Suppressor macrophage treated with lipopolysaccharide for 4 hours (primary cell): ENCODE measurements around the gene ERC2.

ENCODE experiments used
- DNase-seq: peaks from one replicate; pipeline ENCODE4 v3.0.0-alpha.2; 2020

ERC2 gene

DNA sequence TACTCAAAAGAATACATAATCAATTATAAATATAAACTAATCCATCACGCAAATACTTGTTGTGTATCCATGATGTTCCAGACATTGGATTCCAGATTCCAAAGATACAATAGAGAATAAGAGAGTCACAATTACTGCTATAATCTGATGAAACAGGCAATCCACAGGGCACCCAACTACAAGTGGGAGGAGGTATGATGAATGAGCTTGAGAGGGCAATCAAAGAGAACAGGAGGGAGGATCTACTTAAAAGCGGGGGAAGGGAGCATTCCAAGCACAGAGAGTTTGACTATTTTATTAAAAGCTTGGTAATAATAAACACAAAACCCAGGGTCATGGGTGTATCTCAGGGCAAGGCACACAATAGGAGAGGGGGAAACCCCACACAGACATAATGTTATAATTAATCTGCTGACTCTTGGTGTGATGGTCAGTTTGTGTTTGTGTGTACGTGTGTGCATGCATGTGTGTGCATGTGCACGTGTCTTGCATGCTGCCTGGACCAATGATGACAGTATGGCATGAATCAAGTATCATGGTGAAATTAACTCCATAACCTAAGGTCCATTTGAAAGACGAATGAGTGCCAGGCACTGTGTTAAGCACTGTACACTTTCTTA lies 655.8 kb downstream of the ERC2 start:
- no peak for DNase-seq

DNA sequence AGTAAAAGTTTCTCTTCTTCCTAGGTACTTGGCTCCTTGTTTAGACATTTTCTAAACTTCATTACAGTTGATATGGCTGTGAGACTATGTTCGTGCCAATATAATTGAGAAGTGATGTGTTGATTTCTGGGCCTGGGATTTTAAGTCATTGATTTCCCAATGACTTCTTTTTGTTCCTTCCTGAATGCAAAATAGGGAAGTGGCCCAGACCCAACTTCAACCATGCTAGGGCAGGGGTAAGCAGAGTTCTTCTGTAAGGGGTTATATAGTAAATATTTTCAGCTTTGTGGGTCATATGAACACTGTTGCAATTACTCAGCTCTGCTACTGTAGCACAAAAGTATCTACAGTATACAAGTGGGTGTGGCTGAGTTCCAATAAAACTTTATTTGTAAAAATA lies 661.1 kb downstream of the ERC2 start:
- DNase-seq: no peak

DNA sequence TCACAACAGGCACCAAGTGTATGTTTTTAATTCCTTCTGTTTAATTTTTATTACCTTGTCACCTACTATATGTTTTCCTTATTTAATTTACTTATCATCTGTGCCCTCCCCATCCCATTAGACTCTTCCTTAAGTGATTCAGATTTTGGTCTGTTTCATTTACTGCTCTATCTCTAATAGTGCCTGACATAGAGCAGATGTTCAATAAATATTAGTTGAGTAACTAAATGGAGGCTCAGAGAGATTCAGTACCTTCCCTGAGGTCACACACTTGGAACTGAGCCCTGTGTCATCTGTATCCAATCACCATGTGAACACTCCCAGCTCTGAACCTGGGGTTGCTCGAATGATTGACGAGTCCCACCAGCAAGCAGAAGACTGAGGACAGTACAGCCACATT lies 663.1 kb downstream of the ERC2 start:
- no peak for DNase-seq

DNA sequence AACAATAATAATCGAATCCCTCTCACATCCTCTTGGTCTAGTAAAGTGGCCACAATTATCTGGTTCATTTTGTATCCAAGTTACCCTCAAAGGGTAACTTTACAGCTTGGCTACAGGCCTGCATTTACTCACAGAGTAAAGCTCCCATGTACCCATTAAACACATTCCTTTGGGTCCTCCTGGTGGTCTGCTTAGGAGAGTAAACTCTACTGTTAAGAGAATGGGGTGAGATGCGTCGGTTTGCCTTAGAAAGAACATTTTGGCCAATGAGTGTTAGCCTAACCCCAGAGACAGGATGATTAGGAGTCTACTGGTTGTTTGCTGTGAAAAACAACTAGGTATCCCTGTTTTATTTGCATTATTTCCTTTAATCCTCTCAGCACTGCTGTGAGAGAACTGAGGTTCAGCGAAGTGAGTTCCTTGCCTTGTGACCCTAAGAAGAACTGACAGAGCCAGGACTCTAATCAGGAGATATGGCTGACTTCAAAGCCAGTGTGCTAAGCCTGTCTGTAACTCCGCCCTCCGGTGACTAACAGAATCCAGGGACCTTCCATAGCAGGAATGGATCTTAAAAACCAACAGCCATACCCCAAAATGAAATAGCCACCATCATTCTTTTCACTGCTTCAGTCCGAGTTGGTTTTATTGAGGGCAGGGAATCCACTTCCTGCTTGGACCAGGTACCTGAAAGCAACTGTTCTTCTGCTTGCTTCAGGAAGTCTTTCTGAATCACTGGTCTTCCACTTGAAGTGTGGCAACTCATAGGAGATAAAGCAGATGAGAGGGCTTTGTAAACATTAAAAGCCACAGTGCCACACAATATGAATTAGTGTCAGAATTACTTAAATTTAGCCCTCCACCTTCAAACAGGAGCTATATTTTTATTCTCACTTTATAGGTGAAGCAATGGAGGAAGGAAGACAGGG lies 663.8 kb downstream of the ERC2 start:
- no peak for DNase-seq

DNA sequence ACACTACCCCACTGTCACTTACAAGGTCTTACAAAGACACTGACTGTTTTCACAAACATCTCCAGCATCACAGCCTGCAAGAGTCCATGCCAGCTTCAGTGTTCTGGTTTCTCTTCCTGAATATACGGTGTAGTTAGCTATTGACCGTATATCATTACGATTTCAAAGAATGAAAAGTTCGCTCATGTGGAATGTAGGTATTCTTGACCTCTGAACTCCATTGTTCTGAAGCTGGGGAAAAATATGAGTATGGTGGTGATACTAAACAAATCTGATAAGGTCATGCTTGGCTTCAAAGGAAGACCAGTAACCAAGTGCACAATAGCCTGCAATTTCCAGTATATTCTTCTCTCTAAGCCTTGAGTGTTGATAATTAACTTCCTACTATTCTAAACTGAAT lies 665.5 kb downstream of the ERC2 start:
- no peak for DNase-seq

DNA sequence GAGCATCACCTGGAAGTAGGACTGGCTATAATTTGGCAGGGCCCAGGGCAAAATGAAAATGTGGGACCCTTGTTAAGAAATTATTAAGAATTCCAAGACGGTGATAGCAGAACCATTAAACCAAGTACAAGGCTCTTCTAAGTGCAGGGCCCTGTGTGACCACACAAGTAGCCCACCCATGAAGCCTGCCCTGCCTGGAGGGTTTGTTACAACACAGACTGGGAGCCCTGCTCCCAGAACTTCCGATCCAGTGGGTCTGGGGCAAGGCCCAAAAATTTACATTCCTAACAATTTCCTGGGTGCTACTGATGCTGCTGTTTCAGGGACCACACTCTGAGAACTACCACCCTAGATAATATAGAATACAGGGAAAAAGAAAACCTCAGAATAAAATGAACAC lies 666.6 kb downstream of the ERC2 start:
- no peak for DNase-seq

DNA sequence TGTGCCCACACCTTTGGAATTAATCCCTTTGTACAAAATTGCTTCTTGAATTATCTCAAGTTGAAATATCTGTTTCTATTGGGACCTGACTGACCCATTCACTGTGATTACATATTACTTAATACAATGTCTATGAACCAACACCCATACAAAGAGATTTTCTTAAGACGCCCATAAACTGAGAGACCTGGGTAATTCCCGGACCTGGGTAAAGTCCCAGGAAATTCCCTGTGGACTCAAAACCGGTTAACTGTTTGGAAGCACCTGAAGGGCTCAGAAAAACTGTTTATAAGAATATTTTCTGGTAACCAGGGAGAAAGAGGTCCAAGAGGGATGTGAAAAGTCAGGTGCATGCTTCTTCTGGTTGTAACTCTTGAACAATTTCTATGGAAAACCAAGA lies 667.2 kb downstream of the ERC2 start:
- DNase-seq: no peak

DNA sequence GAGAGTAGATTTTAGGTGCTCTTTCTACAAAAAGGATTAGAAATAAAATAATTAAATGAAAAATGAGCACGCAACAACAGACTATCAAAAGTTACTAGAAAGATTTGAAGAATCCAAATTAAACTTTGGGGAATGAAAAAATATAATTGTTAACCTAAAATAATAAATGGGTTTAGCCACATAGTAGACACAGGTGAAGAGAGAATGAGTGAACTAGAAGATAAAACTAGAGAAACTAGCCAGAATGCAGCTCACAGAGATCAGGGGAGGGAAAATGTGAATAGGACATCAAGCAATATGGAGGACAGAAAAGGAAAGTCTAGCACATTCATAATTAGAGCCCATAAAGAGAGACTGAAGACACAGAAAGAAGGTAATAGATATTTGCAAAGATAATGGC lies 670.5 kb downstream of the ERC2 start:
- DNase-seq: no peak

DNA sequence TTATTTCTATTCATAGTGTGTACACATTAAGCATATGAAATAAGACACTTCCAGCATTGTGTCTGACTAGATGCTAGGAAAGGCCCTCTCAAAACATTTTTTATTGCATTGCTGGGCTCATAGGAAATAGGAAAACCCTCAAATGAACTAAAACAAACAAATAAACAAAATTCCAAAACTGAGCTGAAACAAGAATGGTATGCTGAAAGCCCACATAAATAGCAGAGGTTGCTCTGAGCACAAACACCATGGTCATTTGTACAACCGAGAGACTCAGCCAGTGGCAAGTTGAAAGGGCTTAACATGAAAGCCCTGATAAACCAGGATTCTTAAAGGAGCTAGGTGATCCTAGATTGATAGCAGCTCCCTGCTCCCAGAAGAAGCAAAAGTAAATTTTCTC lies 671.2 kb downstream of the ERC2 start:
- DNase-seq: no peak

DNA sequence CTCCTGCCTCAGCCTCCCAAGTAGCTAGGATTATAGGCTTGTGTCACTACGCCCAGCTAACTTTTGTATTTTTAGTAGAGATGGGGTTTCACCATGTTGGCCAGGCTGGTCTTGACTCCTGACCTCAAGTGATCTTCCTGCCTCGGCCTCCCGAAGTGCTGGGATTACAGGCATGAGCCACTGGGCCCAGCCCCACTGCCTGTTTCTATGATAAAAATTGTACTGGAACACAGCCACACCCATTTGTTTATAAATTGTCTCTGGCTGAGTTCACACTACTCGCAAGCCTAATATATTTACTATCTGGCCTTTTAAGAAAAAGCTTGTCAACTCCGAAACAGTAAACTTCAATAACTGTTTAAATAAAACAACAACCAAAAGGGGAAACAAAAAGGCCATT lies 671.7 kb downstream of the ERC2 start:
- no peak for DNase-seq

DNA sequence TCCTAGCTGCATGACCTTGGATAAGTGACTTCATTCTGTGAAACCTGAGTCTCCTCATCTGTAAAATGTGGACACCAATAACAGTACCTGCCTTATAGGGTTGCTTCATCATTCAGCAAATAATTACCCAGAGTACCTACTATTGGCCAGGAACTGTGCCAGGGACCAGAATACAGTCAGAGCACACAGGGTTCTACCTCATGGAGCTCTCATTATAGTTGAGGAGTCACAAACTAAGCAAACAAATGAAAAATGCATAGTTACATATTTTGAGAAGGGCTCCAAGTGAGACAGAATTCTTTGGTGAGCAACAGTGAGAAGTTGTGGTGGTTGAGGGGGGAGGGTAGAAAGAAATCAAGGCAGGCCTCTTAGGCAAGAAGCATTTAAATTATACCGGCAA lies 672.5 kb downstream of the ERC2 start:
- DNase-seq: no peak

DNA sequence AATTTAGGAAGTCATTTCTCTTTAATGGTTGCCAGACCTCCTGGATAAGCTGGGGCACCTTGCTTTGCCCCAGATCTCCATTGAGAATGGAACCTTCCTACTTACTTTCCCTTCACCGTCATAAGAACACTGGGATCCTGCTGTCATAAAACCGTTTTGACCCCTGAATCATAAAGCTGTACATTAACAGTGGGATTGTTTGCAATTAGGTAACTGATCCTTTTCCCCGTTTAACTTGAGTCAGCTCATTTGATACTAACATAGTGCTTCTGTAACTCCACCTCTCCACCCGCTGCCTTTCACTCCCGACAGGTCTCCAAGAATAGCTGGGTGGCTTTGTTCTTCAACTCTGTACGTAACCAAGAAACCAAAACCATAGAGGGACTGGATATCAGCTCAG lies 673.0 kb downstream of the ERC2 start:
- no peak for DNase-seq

DNA sequence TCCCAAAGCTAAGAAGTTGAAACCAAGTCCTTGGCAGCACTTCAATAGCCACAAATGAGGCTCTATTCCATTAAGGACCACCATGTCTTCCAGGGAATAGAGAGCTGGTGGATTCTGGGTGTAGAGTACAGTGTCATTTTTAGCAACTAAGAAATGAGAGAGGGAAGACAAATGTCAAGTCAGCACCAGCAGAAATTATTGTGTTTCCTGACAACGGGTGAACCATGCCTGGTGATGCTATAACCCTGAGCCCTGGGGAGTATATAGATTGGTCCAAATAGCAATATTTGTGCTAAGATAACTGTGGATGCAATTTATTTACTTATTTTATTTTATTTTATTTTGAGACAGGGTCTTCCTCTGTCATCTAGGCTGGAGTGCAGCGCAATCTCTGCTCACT lies 675.5 kb downstream of the ERC2 start:
- DNase-seq: no peak

DNA sequence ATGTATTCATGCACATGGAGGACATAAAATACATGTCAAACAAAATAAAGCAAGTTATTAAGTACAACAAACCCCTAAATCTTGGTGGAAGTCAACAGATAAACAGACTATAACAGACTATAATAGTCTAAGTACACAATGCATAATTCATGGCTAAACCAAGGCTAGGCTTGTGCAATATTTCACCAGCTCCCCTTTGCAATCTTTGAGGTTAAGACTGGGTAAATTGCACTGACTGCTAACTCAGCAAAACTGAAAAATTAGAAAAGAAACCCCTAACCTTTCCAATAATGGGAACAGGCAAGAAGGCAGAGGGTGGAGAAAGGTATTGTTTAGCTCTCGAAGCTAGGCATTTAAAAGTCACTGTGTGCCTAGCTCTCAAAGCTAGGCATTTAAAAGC lies 676.3 kb downstream of the ERC2 start:
- no peak for DNase-seq

DNA sequence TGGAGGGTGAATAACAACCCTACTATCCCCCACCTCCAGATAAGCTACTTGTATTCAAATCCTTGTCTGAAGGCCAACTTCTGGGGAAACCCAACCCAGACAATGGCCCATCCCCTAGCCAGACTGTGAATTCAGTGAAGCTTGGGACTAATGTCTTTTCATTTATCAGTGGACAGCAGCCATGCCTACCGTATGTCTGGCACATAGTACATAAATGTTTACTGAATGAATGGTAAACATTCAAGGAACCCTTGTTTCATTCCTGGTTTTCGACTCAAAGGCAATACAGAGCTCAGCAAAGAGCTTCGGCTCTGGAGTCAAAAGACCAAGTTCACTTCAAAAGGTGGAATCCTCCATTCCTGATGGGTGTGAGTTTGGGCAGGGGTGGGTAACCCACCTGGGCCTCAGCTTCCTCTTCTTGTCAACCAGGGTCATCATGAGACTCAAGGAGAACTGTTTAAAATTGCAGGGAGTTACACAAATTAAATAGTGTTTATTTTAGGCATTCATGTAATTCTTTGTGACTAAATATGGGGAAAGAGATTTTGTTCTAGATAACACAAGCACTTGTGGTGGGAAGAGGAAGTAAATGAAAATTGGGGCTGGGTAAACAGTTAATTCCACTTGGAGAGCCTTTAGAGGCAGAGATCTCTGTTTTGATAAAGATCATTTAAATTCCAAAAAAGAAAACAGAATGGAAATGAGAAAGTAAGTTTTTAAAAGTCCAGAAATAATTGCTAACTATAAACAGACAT lies 677.5 kb downstream of the ERC2 start:
- DNase-seq: no peak

DNA sequence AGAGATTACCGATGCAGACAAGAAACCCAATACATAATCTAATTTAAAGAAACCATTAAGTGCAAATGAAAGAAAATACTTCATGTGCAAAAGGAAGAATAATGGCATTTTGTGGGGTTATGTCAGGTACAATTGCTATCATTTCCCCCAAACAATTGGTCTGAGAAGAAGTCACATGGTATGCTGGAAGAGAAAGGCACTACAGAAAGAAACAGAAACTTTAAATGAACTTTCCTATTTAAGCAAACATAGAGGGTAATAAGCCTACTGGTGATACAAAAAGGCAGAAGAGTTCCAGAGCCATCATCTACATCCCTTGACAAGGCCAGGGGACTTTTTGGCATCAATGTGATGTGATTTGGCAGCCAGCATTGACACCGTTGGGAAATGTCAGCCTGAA lies 678.8 kb downstream of the ERC2 start:
- DNase-seq: no peak

DNA sequence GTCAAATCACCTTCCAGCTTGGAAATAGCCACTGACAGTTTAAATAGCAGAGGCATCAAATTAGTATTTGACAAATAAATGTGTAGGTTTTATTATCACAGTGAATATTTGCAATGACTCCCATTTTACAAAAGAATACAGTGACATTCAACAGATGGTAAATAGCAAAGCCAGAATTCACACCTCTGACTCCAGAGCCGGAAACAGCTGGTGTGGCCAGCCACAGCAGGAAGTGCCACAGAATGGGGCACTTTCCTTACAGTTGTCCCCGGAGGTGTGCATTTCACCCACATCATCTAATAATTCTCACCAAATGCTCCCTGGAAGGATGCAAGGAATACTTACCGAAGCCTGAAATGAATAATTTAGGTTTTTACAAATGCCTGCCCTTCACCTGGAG lies 685.5 kb downstream of the ERC2 start:
- no peak for DNase-seq

DNA sequence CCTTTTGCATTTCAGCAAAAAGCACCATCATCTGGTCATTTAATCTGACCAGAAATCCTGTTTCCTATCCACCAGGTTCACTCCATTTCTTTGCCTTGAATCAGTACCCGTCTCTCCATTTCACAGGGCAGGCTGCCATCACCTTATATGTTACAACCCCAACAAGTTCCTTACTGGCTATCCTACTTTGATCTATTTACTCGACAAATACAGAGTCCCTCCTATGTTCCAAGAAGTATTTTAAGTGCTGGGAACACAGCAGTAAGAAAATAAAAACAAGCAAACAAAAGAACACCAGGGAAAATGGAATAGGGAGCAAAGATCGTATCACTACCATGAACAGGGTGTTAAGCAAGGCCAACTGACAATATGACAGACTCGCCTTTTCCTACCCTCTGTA lies 685.9 kb downstream of the ERC2 start:
- no peak for DNase-seq

DNA sequence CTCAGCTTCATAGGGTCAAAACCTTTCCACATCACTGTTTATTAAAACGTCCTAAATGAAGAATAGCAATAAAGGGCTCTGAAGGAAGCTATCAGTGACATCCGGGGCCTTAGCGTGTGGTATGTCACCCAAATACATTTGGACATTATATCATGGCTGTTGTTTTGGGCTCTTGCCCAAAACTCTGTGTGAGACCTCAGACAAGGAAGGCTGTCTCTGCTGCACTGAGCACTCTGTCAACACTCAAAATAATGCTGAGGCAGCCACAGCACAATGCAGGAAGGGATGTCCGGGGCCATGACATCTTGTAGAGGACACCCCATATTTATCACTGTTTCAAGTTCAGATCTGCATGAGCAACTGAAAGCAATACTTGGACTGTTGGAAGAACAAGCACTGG lies 687.4 kb downstream of the ERC2 start:
- DNase-seq: no peak

DNA sequence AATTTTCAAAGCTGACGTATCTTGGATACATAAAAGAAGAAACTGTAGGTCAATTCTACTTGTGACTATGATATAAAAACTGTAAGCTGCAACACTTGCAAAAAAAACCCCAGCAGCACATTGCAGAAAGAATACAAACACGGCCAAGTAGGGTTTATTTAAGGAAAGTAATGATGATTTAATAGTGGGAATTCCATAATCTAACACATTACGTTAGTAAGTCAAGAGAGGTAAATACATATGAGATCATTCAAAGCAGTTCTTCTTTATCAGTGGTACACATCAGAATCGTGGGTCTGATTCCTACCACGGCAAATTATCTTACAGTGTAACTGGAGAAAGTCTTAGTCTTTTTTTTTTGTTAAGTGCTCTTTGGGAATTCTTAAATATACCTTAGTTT lies 688.7 kb downstream of the ERC2 start:
- DNase-seq: no peak

DNA sequence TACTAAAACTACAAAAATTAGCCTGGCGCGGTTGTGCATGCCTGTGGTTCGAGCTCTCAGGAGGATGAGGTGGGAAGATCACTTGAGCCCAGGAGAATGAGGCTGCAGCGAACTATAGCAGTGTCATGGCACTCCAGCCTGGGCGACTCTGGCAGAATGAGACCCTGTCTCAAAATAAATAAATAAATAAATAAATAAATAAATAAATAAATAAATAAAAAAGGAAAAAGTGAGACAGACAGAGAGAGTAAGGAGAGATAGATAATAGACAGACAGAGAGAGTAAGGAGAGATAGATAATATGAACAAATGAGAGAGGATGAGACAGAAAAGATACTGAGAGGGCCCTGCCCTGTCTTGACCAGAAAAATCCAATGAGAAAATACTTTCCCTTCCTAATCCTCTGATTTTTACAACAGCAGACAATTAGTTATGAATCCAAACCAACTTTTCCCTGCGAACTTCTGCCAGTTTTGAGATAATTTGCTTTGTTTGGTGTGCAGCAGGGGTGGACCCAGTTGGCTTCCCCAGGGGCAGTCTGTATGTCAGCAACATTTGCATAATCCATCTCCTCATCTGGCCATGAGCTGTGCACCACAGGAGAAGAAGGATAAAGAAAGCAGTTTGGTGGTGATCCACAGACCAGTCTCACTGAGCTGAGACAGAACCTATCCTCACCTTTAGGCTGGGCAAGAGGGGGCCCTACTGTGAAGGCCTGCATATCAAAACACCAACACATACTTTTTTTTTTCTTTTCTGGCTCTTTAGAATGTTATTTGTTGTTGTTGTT lies 692.7 kb downstream of the ERC2 start:
- no peak for DNase-seq

DNA sequence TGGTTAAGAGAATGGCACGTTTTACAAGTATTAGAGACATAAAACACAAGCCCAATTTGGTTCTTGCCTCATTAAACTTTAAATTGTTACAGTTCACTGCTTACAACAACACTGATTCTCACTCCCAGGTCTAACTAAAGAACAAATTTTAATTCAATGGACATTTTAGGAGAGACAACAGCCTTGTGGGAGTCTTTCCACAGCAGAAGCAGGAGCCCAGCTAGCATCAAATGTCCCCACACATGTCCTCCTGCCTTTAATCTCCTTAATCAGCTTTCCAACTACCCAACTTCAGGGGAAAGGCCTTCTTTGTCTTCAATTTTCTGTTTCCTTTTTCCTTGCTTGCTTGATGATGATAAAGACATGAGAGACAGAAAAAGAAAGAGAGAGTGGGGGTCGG lies 693.4 kb downstream of the ERC2 start:
- no peak for DNase-seq

DNA sequence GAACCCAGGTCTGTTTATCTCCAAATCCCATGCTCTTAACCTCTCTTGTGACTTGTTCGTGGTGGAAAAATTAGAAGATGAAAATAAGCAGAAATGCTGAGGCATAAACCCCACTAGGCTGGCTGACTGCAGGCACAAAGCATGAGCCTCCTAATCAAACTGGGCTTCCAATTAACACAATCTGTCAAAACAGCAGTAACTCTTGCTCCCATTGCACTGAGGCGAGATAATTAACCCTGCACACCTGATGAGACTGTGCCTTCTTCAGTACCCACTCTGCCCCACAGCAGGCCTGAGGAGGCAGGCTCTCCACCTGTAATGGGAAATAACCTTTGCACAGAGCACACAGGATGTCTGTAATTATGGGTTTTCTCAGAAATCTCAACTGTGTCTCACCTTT lies 696.8 kb downstream of the ERC2 start:
- no peak for DNase-seq
